AG04449 (cell line): Measurements from ENCODE around the gene TSPYL4.

ENCODE experiments used
- CTCF ChIA-PET: fragments of 350-600 bp; formaldehyde crosslinking; extraction: SDS; loops from one replicate; lab custom pipeline; 2021; ENCODE audit warnings: antibody characterized with exemption; lab: Yijun Ruan, JAX
- POLR2A ChIA-PET: fragments of 400-600, 350-600 bp; formaldehyde crosslinking; extraction: SDS; loops from one replicate; lab custom pipeline; 2020; ENCODE audit warnings: antibody characterized with exemption, inconsistent platforms; lab: Yijun Ruan, JAX
- DNase-seq: peaks from one replicate; pipeline ENCODE4 v3.0.0-alpha.2; 2010; ENCODE audit warnings: low read depth, low spot score
- H3K4me3 ChIP-seq: 2 replicates; pipeline ENCODE4 v1.5.1; 2011; ENCODE audit warnings: low read depth, mild to moderate bottlenecking, control low read depth, low read length
- TF ChIP-seq, protein P1 (sequence below): IDR thresholded peaks from one replicate; pipeline ENCODE4 v1.5.1; 2011; ENCODE audit warnings: mild to moderate bottlenecking, moderate library complexity, low read length, control low read depth, inconsistent platforms; ENCODE audit not compliant: insufficient read depth; ENCODE audit errors: missing control alignments

Gene TSPYL4

DNA sequence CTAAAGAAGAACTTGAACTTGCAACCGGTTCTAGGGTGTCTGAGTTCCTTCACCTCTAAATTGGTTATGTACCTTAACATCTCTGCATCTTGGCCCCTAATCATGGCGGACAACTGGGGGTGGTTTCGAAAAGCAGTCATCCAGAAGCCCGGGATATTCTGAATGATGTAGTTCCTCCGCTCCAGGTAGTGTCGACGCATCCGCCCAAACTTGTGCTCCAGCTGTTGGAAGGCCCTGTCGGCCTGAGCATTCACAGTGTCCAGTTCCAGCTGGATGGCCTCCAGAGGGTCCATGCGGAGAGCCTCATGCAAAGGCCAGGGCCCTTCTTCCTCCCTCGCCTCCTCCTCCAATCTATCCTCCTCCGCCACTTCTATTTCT lies 25.0 kb upstream of the TSPYL4 start:
- ChIA-PET POLR2A (interaction anchor here (1.1 to 2.1 kb wide), 6 partner anchors 9 to 284 kb away, joined by 3 to 10 read pairs (median 4); partner anchors contain the start of gene DSE), CTCF (interaction anchor here (0.7 to 5.3 kb wide), 10 partner anchors 9 to 287 kb away, joined by 3 to 37 read pairs (median 12); no protein-coding TSS in a partner anchor)
- no peak for DNase-seq
- H3K4me3 ChIP-seq = peak overlapping the region; percentile 90
- TF ChIP-seq, protein P1, sequence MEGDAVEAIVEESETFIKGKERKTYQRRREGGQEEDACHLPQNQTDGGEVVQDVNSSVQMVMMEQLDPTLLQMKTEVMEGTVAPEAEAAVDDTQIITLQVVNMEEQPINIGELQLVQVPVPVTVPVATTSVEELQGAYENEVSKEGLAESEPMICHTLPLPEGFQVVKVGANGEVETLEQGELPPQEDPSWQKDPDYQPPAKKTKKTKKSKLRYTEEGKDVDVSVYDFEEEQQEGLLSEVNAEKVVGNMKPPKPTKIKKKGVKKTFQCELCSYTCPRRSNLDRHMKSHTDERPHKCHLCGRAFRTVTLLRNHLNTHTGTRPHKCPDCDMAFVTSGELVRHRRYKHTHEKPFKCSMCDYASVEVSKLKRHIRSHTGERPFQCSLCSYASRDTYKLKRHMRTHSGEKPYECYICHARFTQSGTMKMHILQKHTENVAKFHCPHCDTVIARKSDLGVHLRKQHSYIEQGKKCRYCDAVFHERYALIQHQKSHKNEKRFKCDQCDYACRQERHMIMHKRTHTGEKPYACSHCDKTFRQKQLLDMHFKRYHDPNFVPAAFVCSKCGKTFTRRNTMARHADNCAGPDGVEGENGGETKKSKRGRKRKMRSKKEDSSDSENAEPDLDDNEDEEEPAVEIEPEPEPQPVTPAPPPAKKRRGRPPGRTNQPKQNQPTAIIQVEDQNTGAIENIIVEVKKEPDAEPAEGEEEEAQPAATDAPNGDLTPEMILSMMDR = no peak

DNA sequence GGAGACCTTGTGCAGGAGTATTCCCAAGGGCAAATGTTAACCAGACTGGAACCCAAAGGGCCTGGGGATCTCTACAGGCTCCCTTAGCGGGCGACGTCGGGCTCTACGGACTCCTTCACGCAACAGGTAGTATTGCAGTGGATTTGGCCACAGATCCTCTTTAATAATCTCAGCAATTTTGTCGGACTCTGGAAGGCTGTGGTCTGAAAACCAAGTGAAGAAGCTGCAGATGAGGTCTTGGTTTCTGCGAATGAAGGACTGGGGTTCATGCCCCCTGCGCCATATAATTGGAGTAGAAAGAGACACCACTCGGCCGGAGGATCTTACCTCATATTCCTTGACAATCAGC lies 24.6 kb upstream of the TSPYL4 start:
- H3K4me3 ChIP-seq = peak overlapping the region; percentile 90
- TF ChIP-seq, protein P1 = no peak
- DNase-seq = no peak
- ChIA-PET CTCF (interaction anchor here (0.8 to 5.3 kb wide), 9 partner anchors 9 to 287 kb away, joined by 3 to 37 read pairs (median 14); partner anchors contain the start of gene TSPYL4), POLR2A (interaction anchor here (1.1 to 2.1 kb wide), 2 partner anchors 93 to 118 kb away, joined by 4 to 10 read pairs; partner anchors contain the start of gene DSE)

DNA sequence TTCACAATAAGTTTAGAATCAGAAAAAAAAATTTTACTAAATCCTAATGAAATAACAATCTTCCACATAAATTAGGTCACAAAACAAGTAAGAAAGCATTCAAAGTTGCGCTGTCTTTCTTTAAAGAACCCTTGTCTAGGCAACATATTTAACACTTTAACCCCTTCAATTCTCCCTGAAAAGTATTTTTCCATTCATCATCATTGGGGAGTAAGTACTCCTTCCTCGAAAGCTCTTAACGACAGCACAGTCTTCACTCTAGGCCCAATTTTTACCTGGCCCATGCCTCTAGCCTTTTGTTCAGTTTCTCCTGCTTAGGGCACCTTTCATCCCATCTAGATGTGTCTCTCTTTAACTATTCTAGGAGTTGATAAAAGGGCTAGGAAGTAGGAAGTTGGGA lies 23.2 kb upstream of the TSPYL4 start:
- peak overlapping the region; percentile 39 for H3K4me3 ChIP-seq
- ChIA-PET CTCF (interaction anchor here (0.6 to 5.3 kb wide), 8 partner anchors 8 to 257 kb away, joined by 3 to 37 read pairs (median 8); partner anchors contain the start of gene TSPYL4), POLR2A (no interaction called here)
- TF ChIP-seq, protein P1 = no peak
- DNase-seq = no peak

DNA sequence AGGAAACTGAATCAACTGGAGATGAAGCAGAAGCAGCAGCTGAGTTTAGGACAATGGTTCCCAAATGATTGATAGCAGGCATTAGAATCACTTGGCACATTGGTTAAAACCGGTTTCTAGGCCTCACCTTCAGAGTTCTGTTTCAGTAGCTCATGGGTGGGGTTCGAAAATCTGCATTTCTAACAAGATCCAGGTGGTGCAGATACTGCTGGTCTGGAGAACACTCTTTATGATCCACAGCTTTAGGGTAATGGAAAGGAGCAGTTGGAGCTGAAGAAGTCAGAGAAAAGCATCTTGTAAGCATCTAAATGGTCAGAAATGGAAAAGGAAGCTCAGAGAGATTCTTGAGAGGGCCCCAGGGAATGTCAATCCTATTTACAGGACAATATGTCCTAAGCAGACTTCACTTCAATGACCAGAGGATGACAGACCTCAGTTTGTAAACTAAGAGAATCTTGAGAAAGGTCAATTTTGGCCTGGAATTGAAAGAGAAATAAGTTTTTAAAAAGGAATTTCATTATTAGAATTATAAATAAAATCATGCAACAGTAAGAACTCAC lies 17.4 kb upstream of the TSPYL4 start:
- DNase-seq = no peak
- H3K4me3 ChIP-seq = no peak overlapping the region

DNA sequence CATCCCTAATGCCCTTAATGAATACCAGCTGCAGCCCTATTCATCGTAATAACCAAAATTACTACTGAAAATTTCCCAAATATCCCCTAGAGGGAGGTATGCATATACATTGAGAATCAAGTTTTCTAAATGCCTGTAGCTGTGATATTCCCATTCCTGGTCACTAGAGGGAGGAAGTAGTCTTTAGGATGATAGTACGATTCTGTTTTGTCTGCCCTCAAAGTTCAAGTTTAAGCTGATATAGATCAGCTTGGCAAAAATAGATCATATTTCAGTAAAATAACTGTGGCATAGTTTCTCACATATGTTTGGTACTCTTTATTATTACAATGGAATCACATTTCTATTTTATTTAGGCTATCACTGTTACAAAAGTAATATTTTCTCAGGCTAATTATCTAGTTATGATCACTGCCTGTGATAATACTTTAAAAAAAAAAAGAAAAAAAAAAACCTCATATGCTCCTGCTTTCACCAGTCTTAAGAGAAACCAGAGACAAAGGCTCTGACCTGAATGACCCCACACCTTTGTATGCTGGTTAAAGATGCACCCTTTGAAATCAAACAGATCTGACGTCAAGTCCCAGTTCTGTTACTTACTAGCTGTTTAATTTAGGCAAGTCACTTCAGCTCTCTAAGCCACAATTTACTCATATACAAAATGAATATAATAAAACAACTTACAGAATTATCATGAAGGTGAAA lies 14.9 kb upstream of the TSPYL4 start:
- peak; percentile 42 for DNase-seq
- POLR2A ChIA-PET = interaction anchor here (0.5 to 1.5 kb wide), 3 partner anchors 11 to 40 kb away, joined by 3 to 7 read pairs (median 5); partner anchors contain the start of genes TSPYL1 and TSPYL4
- TF ChIP-seq, protein P1 = peak; percentile 74
- CTCF ChIA-PET = interaction anchor here (0.6 to 10.3 kb wide), 81 partner anchors 9 to 420 kb away, joined by 3 to 143 read pairs (median 4); partner anchors contain the start of genes CALHM4, CALHM5, RWDD1 and TSPYL1
- H3K4me3 ChIP-seq = no peak overlapping the region

More for the DNA sequence above, 17.4 kb upstream of the TSPYL4 start:
- TF ChIP-seq, protein P1 = no peak
- POLR2A ChIA-PET = interaction anchor here (0.7 kb wide), 1 partner anchor 8 kb away, joined by 4 read pairs; the partner anchor contains the start of gene TSPYL1
- CTCF ChIA-PET = interaction anchor here (0.9 to 10.3 kb wide), 17 partner anchors 9 to 299 kb away, joined by 3 to 143 read pairs (median 13); partner anchors contain the start of genes CALHM5, RWDD1, TSPYL1 and TSPYL4
